ENCODE measurements around the gene UNC5CL. TPM values are rescaled to one million over a fixed set of nuclear protein-coding genes. Genes with fewer than 3 reads are reported as not detected.
A peak's percentile ranks its signal among the peaks of the same experiment; 100 is the strongest.

Gene UNC5CL, protein sequence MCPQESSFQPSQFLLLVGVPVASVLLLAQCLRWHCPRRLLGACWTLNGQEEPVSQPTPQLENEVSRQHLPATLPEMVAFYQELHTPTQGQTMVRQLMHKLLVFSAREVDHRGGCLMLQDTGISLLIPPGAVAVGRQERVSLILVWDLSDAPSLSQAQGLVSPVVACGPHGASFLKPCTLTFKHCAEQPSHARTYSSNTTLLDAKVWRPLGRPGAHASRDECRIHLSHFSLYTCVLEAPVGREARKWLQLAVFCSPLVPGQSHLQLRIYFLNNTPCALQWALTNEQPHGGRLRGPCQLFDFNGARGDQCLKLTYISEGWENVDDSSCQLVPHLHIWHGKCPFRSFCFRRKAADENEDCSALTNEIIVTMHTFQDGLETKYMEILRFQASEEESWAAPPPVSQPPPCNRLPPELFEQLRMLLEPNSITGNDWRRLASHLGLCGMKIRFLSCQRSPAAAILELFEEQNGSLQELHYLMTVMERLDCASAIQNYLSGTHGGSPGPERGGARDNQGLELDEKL
- 1 to 10 TPM; 1.6 to 2.5 TPM for total RNA-seq
- polyA plus RNA-seq = 1 to 10 TPM; 1.8 to 4.0 TPM
- long read RNA-seq, donor 1 = 0 reads
- long read RNA-seq, donor 2 = 0 reads
- long read RNA-seq, donor 3 = 0 reads
- long read RNA-seq, donor 4 = 0 reads
- long read RNA-seq, donor 5 = 0 reads

DNA sequence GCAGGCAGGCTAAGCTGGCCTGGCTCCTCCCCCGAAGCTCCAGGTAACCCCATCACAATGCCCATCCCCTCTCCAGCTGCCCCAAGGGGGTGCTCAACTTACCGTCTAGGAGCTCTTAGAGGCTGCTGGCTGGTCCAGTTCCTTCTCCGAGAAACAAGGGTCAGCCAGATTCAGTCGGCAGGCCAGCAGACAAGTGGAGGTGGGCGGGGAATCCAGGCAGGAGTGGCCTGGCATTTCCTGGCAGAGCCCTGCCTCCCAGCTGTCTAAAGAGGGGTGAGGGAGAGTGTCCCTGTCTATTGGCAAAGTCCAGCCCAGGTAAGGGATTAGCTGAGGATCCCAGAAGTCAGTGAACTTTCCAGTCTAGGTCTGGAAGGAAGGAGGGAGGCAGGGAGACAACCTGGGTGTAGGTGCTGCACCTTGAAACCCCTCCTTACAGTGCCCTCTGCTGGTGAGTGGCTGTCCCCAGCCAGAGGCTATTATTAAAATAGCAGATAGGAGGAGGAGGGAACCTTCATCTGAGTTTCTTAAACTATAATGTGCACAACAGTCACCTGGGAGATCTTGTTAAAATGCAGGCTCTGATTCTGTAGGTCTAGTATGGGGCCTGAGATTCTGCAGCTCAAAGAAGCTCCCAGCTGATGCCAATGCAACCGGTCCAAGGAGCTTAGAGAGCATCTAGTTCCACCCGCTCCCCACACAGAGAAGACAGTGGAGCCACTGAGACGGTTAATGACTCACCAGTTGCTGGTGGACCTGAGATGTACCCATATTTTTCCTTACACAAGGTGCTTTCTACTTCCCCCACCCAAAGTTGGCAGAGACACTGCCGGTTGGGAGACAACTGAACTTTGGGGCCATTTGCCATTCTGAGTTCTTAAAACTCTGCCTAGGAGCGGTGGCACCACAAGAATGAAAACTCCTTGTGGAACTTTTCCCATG, at the start of gene UNC5CL:
UNC5CL (minus strand) TSS at position 162 of the 939 bp plus-strand sequence. CDS start 4,147 bp downstream, outside the sequence.
- peak; percentile 21 to 42 (median 41) for DNase-seq
- Histone ChIP-seq H3K4me1 (ENCODE audit: control insufficient read depth in 5 of 5, insufficient read depth in 5 of 5, low read length in 5 of 5) (peaks cover 0 to 7% (median 0%) of the 10 kb centered on the region in 5 donors), H3K36me3 (ENCODE audit: control insufficient read depth in 4 of 4, insufficient read depth in 4 of 4, low read length in 4 of 4) (no peaks in the 10 kb centered on the region), H3K4me3 (no peak within 1 kb of the TSS), H3K9me3 (ENCODE audit: control insufficient read depth in 4 of 4, insufficient read depth in 3 of 4, low read length in 3 of 4) (no peaks in the 10 kb centered on the region), H3K9ac (ENCODE audit: insufficient read depth in 1 of 2, low read length in 2 of 2) (no peak within 1 kb of the TSS), H3K27ac (ENCODE audit: low read depth in 1 of 2, low read length in 1 of 2) (no peak within 1 kb of the TSS), H3K27me3 (ENCODE audit: control insufficient read depth in 3 of 3, insufficient read depth in 3 of 3, low read length in 2 of 3) (no peaks in the 10 kb centered on the region)
- WGBS, 2 donors = 68 to 70% methylated on average over 10 of the region's 10 CpGs
- TF ChIP-seq, protein P1, sequence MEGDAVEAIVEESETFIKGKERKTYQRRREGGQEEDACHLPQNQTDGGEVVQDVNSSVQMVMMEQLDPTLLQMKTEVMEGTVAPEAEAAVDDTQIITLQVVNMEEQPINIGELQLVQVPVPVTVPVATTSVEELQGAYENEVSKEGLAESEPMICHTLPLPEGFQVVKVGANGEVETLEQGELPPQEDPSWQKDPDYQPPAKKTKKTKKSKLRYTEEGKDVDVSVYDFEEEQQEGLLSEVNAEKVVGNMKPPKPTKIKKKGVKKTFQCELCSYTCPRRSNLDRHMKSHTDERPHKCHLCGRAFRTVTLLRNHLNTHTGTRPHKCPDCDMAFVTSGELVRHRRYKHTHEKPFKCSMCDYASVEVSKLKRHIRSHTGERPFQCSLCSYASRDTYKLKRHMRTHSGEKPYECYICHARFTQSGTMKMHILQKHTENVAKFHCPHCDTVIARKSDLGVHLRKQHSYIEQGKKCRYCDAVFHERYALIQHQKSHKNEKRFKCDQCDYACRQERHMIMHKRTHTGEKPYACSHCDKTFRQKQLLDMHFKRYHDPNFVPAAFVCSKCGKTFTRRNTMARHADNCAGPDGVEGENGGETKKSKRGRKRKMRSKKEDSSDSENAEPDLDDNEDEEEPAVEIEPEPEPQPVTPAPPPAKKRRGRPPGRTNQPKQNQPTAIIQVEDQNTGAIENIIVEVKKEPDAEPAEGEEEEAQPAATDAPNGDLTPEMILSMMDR (IDR thresholded peaks at IDR 0.05; ENCODE audit: control extremely low read depth, extremely low read depth) = peak; percentile 38
- ATAC-seq (ENCODE audit: insufficient read depth, low FRiP score) = peak; percentile 49

DNA sequence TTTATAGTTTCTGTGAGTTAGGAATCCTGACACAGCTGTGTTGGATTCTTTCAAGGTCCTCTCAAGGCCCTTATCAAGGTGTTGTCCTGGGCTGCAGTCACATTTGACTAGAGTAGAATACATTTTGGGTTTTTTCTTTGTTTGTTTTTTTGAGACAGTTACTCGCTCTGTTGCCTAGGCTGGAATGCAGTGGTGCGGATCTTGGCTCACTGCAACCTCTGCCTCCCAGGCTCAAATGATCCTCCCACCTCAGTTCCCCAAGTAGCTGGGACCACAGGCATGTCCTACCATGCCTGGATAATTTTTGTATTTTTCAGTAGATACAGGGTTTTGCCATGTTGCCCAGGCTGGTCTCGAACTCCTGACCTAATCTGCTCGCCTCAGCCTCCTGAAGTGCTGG, 49.4 kb upstream of the UNC5CL start:
- Histone ChIP-seq H3K4me1 (ENCODE audit: control insufficient read depth in 5 of 5, insufficient read depth in 5 of 5, low read length in 5 of 5) (peaks cover 0 to 2% (median 0%) of the 10 kb centered on the region in 5 donors), H3K27me3 (ENCODE audit: control insufficient read depth in 3 of 3, insufficient read depth in 3 of 3, low read length in 2 of 3) (no peaks in the 10 kb centered on the region), H3K9me3 (ENCODE audit: control insufficient read depth in 4 of 4, insufficient read depth in 3 of 4, low read length in 3 of 4) (no peaks in the 10 kb centered on the region), H3K36me3 (ENCODE audit: control insufficient read depth in 4 of 4, insufficient read depth in 4 of 4, low read length in 4 of 4) (peaks cover 17 to 54% (median 33%) of the 10 kb centered on the region in 4 donors), H3K9ac (ENCODE audit: insufficient read depth in 1 of 2, low read length in 2 of 2) (no peak overlapping the region), H3K27ac (ENCODE audit: low read depth in 1 of 2, low read length in 1 of 2) (no peak overlapping the region), H3K4me3 (no peak overlapping the region)
- ATAC-seq (ENCODE audit: insufficient read depth, low FRiP score) = no peak
- no peak for DNase-seq
- WGBS, 2 donors = 96 to 98% methylated on average over 4 of the region's 4 CpGs
- TF ChIP-seq, protein P1 (IDR thresholded peaks at IDR 0.05; ENCODE audit: control extremely low read depth, extremely low read depth) = no peak

DNA sequence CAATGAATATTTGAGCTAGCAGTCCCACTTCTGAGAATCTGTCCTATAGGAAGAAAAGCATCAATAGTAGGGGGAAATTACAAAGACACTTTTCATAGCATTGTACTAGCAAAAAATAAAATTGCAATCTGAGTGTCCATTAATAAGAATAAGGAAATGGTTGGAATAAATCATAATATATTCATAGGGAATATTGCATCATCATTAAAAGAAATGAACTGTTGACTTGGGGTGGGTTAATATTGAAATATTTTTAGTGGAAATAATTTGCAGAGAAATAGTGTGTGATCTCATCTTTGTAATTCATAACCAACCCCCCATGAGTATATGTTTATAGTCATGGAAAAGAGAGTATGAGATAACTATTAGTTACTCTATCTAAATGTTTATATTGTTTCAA, 46.2 kb upstream of the UNC5CL start:
- no peak overlapping the region for H3K4me3 ChIP-seq
- peaks cover 0 to 3% (median 0%) of the 10 kb centered on the region in 5 donors for H3K4me1 ChIP-seq (ENCODE audit: control insufficient read depth in 5 of 5, insufficient read depth in 5 of 5, low read length in 5 of 5)
- TF ChIP-seq, protein P1 (IDR thresholded peaks at IDR 0.05; ENCODE audit: control extremely low read depth, extremely low read depth) = no peak
- no peak overlapping the region for H3K27ac ChIP-seq (ENCODE audit: low read depth in 1 of 2, low read length in 1 of 2)
- DNase-seq = no peak
- no peak overlapping the region for H3K9ac ChIP-seq (ENCODE audit: insufficient read depth in 1 of 2, low read length in 2 of 2)
- no peak for ATAC-seq (ENCODE audit: insufficient read depth, low FRiP score)
- no peaks in the 10 kb centered on the region for H3K9me3 ChIP-seq (ENCODE audit: control insufficient read depth in 4 of 4, insufficient read depth in 3 of 4, low read length in 3 of 4)
- peaks cover 13 to 35% (median 24%) of the 10 kb centered on the region in 4 donors for H3K36me3 ChIP-seq (ENCODE audit: control insufficient read depth in 4 of 4, insufficient read depth in 4 of 4, low read length in 4 of 4)
- no peaks in the 10 kb centered on the region for H3K27me3 ChIP-seq (ENCODE audit: control insufficient read depth in 3 of 3, insufficient read depth in 3 of 3, low read length in 2 of 3)
